Mucosa of descending colon (tissue), 3 donors: ENCODE results near the gene BTG3. TPM values are rescaled to one million over a fixed set of nuclear protein-coding genes. Genes with fewer than 3 reads are reported as not detected.

Source experiments
- ATAC-seq: fragments of 200-7000 bp; cut with Tn5 transposase; one replicate; pipeline ENCODE4 v1.9.1; 2020; ENCODE audit warnings: mild to moderate bottlenecking, moderate library complexity
- DNase-seq, 3 donors: peaks; one replicate each; pipeline ENCODE4 v3.0.0-alpha.2; 2020
- H3K36me3 ChIP-seq: fragments of 200-600 bp; one replicate; pipeline ENCODE4 v1.8.0; 2021; ENCODE audit warnings: low read depth, mild to moderate bottlenecking
- H3K4me1 ChIP-seq: fragments of 200-600 bp; one replicate; pipeline ENCODE4 v1.8.0; 2021; ENCODE audit warnings: low read depth, mild to moderate bottlenecking
- H3K4me3 ChIP-seq: fragments of 200-600 bp; one replicate; pipeline ENCODE4 v1.8.0; 2021; ENCODE audit warnings: mild to moderate bottlenecking
- H3K9me3 ChIP-seq: fragments of 200-600 bp; one replicate; pipeline ENCODE4 v1.8.0; 2021; ENCODE audit warnings: mild to moderate bottlenecking
- CTCF ChIP-seq: fragments of 200-600 bp; IDR thresholded peaks from one replicate; pipeline ENCODE4 v1.8.0; 2022; ENCODE audit warnings: antibody characterized with exemption, mild to moderate bottlenecking
- intact Hi-C, 2 donors: fragments of 100-400 bp; cut with DNase I in 1 of 2; cut with micrococcal nuclease in 1 of 2; formaldehyde crosslinking; loops; one replicate each; pipeline versions ENCODE4 v1.11.0 to v1.11.1; 2022; cut with DNase I, micrococcal nuclease
- total RNA-seq, 3 donors: library from RNA; stranded (reverse); fragmentation: NEBNext Ultra II Directional in 2 of 3; extraction: Animal tissue kit (Norgen Biotek cat#: 25700) in 2 of 3; gene quantifications; one replicate each; pipeline versions ENCODE4 v1.2.1 to v1.2.4, GENCODE V29; 2021 to 2023
- donor health status: DM: no; HTN: no; CAD: no; lungs with moderate emphysema.
- donor health status: DM: no; HTN: no; CAD: no.
- donor health status: DM: no; HTN: yes; CAD: no.

BTG3 gene
- total RNA-seq, 3 donors from 2014 or later: 17.5 to 29.6 (median 19.0) TPM

- no peaks in the 10 kb centered on the region for H3K9me3 ChIP-seq
- intact Hi-C loops: loop anchor here in 1 of 2 donors (5.0 kb wide), 1 partner anchor 203 kb away; no protein-coding TSS in a partner anchor
- no peaks in the 10 kb centered on the region for H3K4me1 ChIP-seq
- no peak for TF ChIP-seq CTCF
- DNase-seq: no peak
- H3K36me3 ChIP-seq: no peaks in the 10 kb centered on the region
- ATAC-seq: peak; percentile 50
- no peak overlapping the region for H3K4me3 ChIP-seq
These were observed 22.3 kb downstream of the BTG3 start for GRCh38 chr21:17590430-17590829.

- TF ChIP-seq CTCF: peak; percentile 39
- Histone ChIP-seq H3K36me3 (no peaks in the 10 kb centered on the region), H3K4me3 (no peak overlapping the region), H3K4me1 (no peaks in the 10 kb centered on the region), H3K9me3 (no peaks in the 10 kb centered on the region)
- intact Hi-C loops: loop anchor here in 1 of 2 donors (10.0 kb wide), 1 partner anchor 191 kb away; no protein-coding TSS in a partner anchor
- DNase-seq: peak in 1 of 3 donors; percentile 58
- ATAC-seq: peak; percentile 51
These were observed 26.7 kb downstream of the BTG3 start for GRCh38 chr21:17585875-17586450.

GRCh38 chr21:17583898-17584297 is 28.8 kb downstream of the BTG3 start:
- no peak for ATAC-seq
- no peaks in the 10 kb centered on the region for H3K4me1 ChIP-seq
- no peaks in the 10 kb centered on the region for H3K36me3 ChIP-seq
- TF ChIP-seq CTCF: no peak
- DNase-seq: no peak
- H3K9me3 ChIP-seq: no peaks in the 10 kb centered on the region
- H3K4me3 ChIP-seq: no peak overlapping the region
- intact Hi-C loops: loop anchor here in 1 of 2 donors (10.0 kb wide), 1 partner anchor 189 kb away; no protein-coding TSS in a partner anchor

GRCh38 chr21:17580319-17580718 is 32.4 kb downstream of the BTG3 start:
- DNase-seq: no peak
- peaks cover 4% of the 10 kb centered on the region for H3K4me1 ChIP-seq
- ATAC-seq: no peak
- no peaks in the 10 kb centered on the region for H3K36me3 ChIP-seq
- H3K9me3 ChIP-seq: no peaks in the 10 kb centered on the region
- intact Hi-C loops: loop anchor here in 1 of 2 donors (10.0 kb wide), 1 partner anchor 186 kb away; no protein-coding TSS in a partner anchor
- no peak overlapping the region for H3K4me3 ChIP-seq
- TF ChIP-seq CTCF: no peak

- DNase-seq: no peak
- intact Hi-C loops: no loop called here
- H3K4me3 ChIP-seq: no peak overlapping the region
- no peak for TF ChIP-seq CTCF
- peaks cover 4% of the 10 kb centered on the region for H3K4me1 ChIP-seq
- no peak for ATAC-seq
- H3K9me3 ChIP-seq: no peaks in the 10 kb centered on the region
- no peaks in the 10 kb centered on the region for H3K36me3 ChIP-seq
These were observed 33.8 kb downstream of the BTG3 start for GRCh38 chr21:17578876-17579275.
